HepG2 (cell line): ENCODE data around the gene ZBTB45. TPM values are rescaled to one million over a fixed set of nuclear protein-coding genes. Genes with fewer than 3 reads are reported as not detected.

Experiments
- CCDC6 ChIP-seq: sonication (generic); formaldehyde crosslinking; IDR thresholded peaks from 2 replicates; pipeline ENCODE4 v1.8.1; 2022; ENCODE audit warnings: mild to moderate bottlenecking, missing genetic modification reagents, moderate library complexity
- HHEX ChIP-seq: IDR thresholded peaks from 2 replicates; pipeline ENCODE4 v1.6.1; 2016; ENCODE audit warnings: control low read depth
- KDM2A ChIP-seq: sonication (generic); formaldehyde crosslinking; IDR thresholded peaks from 2 replicates; pipeline ENCODE4 v1.4.0; 2020; ENCODE audit warnings: low read depth, missing genetic modification reagents, borderline replicate concordance
- NFE2L2 ChIP-seq: fragments of 150-350 bp; IDR thresholded peaks from 2 replicates; pipeline ENCODE4 v1.6.1; 2014; ENCODE audit warnings: low read length
- POGZ ChIP-seq: sonication (generic); formaldehyde crosslinking; IDR thresholded peaks from 2 replicates; pipeline ENCODE4 v1.4.0; 2020; ENCODE audit warnings: mild to moderate bottlenecking, missing genetic modification reagents
- RARG ChIP-seq: sonication (generic); formaldehyde crosslinking; IDR thresholded peaks from 2 replicates; pipeline ENCODE4 v1.4.0; 2020; ENCODE audit warnings: low read depth, mild to moderate bottlenecking, missing genetic modification reagents
- RELA ChIP-seq: sonication (generic); formaldehyde crosslinking; IDR thresholded peaks from 2 replicates; pipeline ENCODE4 v1.4.0; 2020; ENCODE audit warnings: missing genetic modification reagents
- RFXAP ChIP-seq: sonication (generic); formaldehyde crosslinking; IDR thresholded peaks from 2 replicates; pipeline ENCODE4 v1.4.0; 2020; ENCODE audit warnings: missing genetic modification reagents, borderline replicate concordance
- SP2 ChIP-seq: sonication (generic); formaldehyde crosslinking; IDR thresholded peaks from 2 replicates; pipeline ENCODE4 v1.5.1; 2020; ENCODE audit warnings: mild to moderate bottlenecking, missing genetic modification reagents
- SRSF1 ChIP-seq: fragments of 200-400 bp; formaldehyde crosslinking; optimal IDR thresholded peaks from 2 replicates; pipeline ENCODE3; 2017; ENCODE audit warnings: mild to moderate bottlenecking, low read depth, low read length, moderate library complexity
- ZNF12 ChIP-seq: sonication (generic); formaldehyde crosslinking; IDR thresholded peaks from 2 replicates; pipeline ENCODE4 v1.5.0; 2020; ENCODE audit warnings: missing genetic modification reagents
- ZNF781 ChIP-seq: sonication (generic); formaldehyde crosslinking; IDR thresholded peaks from 2 replicates; pipeline ENCODE4 v1.5.1; 2020; ENCODE audit warnings: borderline replicate concordance, mild to moderate bottlenecking, missing genetic modification reagents; ENCODE audit errors: not compliant biosample characterization
- ZNF891 ChIP-seq: sonication (generic); formaldehyde crosslinking; IDR thresholded peaks from 2 replicates; pipeline ENCODE4 v1.5.0; 2020; ENCODE audit warnings: mild to moderate bottlenecking, missing genetic modification reagents
- ZSCAN30 ChIP-seq: sonication (generic); formaldehyde crosslinking; IDR thresholded peaks from 2 replicates; pipeline ENCODE4 v1.5.0; 2020; ENCODE audit warnings: mild to moderate bottlenecking, missing genetic modification reagents
- polyA plus RNA-seq, 8 experiments: library from polyadenylated mRNA; depleted of rRNA in 3 of 8; stranded (reverse) in 7 of 8; unstranded in 1 of 8; fragments of >200 nt; fragmentation: Illumina TruSeq in 4 of 8; extraction: Trizol in 4 of 8; gene quantifications; 2 replicates each; pipeline versions ENCODE4 v1.2.1 to v1.2.3, GENCODE V29; 2011 to 2016; ENCODE audit warnings: low read depth in 4 of 8, missing spikeins in 1 of 8, mixed read lengths in 1 of 8; ENCODE audit not compliant: insufficient read depth in 1 of 8
- total RNA-seq, 5 experiments: library from RNA; depleted of rRNA; stranded (reverse); fragments of >200 nt; fragmentation: Illumina TruSeq; extraction: Trizol; gene quantifications; 2 replicates each; pipeline ENCODE4 v1.2.3, GENCODE V29; 2016; ENCODE audit warnings: low read depth in 1 of 5
- TF ChIP-seq, protein P1 (sequence below): sonication (generic); formaldehyde crosslinking; IDR thresholded peaks from 2 replicates; pipeline ENCODE4 v1.5.0; 2020; ENCODE audit warnings: mild to moderate bottlenecking, missing genetic modification reagents
- TF ChIP-seq, protein P2 (sequence below): sonication (generic); formaldehyde crosslinking; IDR thresholded peaks from 2 replicates; pipeline ENCODE4 v1.5.1; 2020; ENCODE audit warnings: mild to moderate bottlenecking, missing genetic modification reagents, moderate library complexity
- TF ChIP-seq, protein P3 (sequence below): conservative IDR thresholded peaks from 2 replicates; pipeline ENCODE4 v1.6.1; 2018; ENCODE audit warnings: missing genetic modification reagents
- TF ChIP-seq, protein P4 (sequence below): sonication (generic); formaldehyde crosslinking; IDR thresholded peaks from 2 replicates; pipeline ENCODE4 v1.5.1; 2020; ENCODE audit warnings: missing genetic modification reagents, mild to moderate bottlenecking, borderline replicate concordance
- TF ChIP-seq, protein P5 (sequence below): sonication (generic); formaldehyde crosslinking; IDR thresholded peaks from 2 replicates; pipeline ENCODE4 v1.8.1; 2023; ENCODE audit warnings: missing genetic modification reagents, inconsistent platforms, borderline replicate concordance
- TF ChIP-seq, protein P6 (sequence below): sonication (generic); formaldehyde crosslinking; IDR thresholded peaks from 2 replicates; pipeline ENCODE4 v1.4.0; 2020; ENCODE audit warnings: missing genetic modification reagents

ZBTB45 gene
- total and polyA plus RNA-seq, 2 of the 13 experiments (the other 11 are each of a cell fraction or from before 2014, with no cell fraction given), result 3.0 to 3.7 TPM

DNA sequence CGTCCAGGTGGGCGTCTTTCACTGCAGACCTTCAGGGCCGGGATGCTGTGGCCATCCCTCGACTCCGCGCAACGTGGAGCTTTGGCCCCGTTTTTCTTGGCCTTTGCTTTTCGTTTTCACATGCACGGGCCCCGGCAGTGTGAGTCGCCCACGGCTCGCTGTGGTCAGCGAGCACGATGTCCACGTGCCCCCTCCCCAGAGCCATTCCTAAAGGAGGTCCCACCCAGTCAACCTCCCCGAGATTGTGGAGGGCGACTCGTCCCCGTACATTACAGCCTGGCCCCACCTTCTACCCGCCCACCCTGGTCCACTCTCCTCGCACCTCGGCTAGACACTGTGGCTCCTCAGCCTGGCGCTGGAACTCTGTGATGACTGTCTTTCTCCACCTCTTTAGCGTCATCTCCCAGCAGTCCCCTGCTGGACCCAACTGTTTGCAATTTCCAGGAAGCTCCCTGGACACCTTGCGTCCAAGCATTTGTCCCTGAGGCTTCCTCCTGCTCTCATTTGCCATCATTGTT is 43.1 kb downstream of the ZBTB45 start (continued):
- TF ChIP-seq, protein P1, sequence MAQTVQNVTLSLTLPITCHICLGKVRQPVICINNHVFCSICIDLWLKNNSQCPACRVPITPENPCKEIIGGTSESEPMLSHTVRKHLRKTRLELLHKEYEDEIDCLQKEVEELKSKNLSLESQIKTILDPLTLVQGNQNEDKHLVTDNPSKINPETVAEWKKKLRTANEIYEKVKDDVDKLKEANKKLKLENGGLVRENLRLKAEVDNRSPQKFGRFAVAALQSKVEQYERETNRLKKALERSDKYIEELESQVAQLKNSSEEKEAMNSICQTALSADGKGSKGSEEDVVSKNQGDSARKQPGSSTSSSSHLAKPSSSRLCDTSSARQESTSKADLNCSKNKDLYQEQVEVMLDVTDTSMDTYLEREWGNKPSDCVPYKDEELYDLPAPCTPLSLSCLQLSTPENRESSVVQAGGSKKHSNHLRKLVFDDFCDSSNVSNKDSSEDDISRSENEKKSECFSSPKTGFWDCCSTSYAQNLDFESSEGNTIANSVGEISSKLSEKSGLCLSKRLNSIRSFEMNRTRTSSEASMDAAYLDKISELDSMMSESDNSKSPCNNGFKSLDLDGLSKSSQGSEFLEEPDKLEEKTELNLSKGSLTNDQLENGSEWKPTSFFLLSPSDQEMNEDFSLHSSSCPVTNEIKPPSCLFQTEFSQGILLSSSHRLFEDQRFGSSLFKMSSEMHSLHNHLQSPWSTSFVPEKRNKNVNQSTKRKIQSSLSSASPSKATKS (CRISPR knock-in tag), result no peak
- TF ChIP-seq, protein P2, sequence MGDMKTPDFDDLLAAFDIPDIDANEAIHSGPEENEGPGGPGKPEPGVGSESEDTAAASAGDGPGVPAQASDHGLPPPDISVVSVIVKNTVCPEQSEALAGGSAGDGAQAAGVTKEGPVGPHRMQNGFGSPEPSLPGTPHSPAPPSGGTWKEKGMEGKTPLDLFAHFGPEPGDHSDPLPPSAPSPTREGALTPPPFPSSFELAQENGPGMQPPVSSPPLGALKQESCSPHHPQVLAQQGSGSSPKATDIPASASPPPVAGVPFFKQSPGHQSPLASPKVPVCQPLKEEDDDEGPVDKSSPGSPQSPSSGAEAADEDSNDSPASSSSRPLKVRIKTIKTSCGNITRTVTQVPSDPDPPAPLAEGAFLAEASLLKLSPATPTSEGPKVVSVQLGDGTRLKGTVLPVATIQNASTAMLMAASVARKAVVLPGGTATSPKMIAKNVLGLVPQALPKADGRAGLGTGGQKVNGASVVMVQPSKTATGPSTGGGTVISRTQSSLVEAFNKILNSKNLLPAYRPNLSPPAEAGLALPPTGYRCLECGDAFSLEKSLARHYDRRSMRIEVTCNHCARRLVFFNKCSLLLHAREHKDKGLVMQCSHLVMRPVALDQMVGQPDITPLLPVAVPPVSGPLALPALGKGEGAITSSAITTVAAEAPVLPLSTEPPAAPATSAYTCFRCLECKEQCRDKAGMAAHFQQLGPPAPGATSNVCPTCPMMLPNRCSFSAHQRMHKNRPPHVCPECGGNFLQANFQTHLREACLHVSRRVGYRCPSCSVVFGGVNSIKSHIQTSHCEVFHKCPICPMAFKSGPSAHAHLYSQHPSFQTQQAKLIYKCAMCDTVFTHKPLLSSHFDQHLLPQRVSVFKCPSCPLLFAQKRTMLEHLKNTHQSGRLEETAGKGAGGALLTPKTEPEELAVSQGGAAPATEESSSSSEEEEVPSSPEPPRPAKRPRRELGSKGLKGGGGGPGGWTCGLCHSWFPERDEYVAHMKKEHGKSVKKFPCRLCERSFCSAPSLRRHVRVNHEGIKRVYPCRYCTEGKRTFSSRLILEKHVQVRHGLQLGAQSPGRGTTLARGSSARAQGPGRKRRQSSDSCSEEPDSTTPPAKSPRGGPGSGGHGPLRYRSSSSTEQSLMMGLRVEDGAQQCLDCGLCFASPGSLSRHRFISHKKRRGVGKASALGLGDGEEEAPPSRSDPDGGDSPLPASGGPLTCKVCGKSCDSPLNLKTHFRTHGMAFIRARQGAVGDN (CRISPR knock-in tag), result peak; percentile 79
- TF ChIP-seq, protein P3, sequence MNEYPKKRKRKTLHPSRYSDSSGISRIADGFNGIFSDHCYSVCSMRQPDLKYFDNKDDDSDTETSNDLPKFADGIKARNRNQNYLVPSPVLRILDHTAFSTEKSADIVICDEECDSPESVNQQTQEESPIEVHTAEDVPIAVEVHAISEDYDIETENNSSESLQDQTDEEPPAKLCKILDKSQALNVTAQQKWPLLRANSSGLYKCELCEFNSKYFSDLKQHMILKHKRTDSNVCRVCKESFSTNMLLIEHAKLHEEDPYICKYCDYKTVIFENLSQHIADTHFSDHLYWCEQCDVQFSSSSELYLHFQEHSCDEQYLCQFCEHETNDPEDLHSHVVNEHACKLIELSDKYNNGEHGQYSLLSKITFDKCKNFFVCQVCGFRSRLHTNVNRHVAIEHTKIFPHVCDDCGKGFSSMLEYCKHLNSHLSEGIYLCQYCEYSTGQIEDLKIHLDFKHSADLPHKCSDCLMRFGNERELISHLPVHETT, result no peak
- TF ChIP-seq ZNF781 (CRISPR knock-in tag) (no peak), CCDC6 (CRISPR knock-in tag) (0 out of 2 replicates have a peak, but pooled peaks have one; percentile 16), NFE2L2 (no peak), SP2 (CRISPR knock-in tag) (no peak), RFXAP (CRISPR knock-in tag) (no peak), ZNF12 (CRISPR knock-in tag) (0 out of 2 replicates have a peak, but pooled peaks have one; percentile 1), HHEX (CRISPR knock-in tag) (no peak), SRSF1 (peak; percentile 35), KDM2A (CRISPR knock-in tag) (0 out of 2 replicates have a peak, but pooled peaks have one; percentile 3), POGZ (CRISPR knock-in tag) (0 out of 2 replicates have a peak, but pooled peaks have one; percentile 2), RARG (CRISPR knock-in tag) (no peak), ZSCAN30 (CRISPR knock-in tag) (no peak), RELA (CRISPR knock-in tag) (no peak), ZNF891 (CRISPR knock-in tag) (0 out of 2 replicates have a peak, but pooled peaks have one; percentile 18)
- TF ChIP-seq, protein P4, sequence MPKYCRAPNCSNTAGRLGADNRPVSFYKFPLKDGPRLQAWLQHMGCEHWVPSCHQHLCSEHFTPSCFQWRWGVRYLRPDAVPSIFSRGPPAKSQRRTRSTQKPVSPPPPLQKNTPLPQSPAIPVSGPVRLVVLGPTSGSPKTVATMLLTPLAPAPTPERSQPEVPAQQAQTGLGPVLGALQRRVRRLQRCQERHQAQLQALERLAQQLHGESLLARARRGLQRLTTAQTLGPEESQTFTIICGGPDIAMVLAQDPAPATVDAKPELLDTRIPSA (CRISPR knock-in tag), result no peak
- TF ChIP-seq, protein P5, sequence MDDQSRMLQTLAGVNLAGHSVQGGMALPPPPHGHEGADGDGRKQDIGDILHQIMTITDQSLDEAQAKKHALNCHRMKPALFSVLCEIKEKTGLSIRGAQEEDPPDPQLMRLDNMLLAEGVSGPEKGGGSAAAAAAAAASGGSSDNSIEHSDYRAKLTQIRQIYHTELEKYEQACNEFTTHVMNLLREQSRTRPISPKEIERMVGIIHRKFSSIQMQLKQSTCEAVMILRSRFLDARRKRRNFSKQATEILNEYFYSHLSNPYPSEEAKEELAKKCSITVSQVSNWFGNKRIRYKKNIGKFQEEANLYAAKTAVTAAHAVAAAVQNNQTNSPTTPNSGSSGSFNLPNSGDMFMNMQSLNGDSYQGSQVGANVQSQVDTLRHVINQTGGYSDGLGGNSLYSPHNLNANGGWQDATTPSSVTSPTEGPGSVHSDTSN, result no peak
- TF ChIP-seq, protein P6, sequence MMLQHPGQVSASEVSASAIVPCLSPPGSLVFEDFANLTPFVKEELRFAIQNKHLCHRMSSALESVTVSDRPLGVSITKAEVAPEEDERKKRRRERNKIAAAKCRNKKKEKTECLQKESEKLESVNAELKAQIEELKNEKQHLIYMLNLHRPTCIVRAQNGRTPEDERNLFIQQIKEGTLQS, result no peak
